NCI-H187 treated with DMSO at 0.1 percent for 48 hours (cell line): ENCODE measurements around the gene LDLRAD3.
"Not testable (repeated sequence)": the region's sequence is repeated elsewhere in the genome, so short reads cannot be mapped to it uniquely, and the experiment has no call there.

Source experiments
- DNase-seq: peaks from one replicate; lab custom pipeline; 2025; lab: John Stamatoyannopoulos, UW

LDLRAD3 gene

GRCh38 chr11:35995681-35996271 is 51.9 kb downstream of the LDLRAD3 start:
- DNase-seq: no peak

- no peak for DNase-seq
Measured at GRCh38 chr11:35997902-35998520, 54.1 kb downstream of the LDLRAD3 start.

GRCh38 chr11:35998634-35999033 is 54.8 kb downstream of the LDLRAD3 start:
- DNase-seq: no peak

GRCh38 chr11:36000616-36001190 is 56.8 kb downstream of the LDLRAD3 start:
- DNase-seq: no peak

DNA sequence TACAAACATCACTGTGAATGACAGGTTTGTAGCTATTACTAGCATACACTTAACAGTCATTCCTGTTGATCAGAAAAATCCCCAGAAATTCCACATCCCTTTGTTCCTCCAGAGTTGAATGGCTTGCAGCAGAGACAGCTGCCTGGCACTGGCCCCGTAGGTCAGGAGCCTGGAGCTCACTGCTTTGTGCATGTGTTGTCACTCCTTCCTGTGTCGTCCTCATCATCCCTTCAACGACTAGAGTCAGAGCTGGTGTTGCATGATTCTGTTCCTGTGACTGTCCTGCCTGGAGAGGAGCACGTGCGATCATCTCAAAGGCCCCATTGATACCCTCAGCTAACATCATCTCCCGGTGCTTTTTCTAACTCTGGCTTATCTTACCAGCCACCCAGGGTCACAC is 58.3 kb downstream of the LDLRAD3 start:
- no peak for DNase-seq

DNA sequence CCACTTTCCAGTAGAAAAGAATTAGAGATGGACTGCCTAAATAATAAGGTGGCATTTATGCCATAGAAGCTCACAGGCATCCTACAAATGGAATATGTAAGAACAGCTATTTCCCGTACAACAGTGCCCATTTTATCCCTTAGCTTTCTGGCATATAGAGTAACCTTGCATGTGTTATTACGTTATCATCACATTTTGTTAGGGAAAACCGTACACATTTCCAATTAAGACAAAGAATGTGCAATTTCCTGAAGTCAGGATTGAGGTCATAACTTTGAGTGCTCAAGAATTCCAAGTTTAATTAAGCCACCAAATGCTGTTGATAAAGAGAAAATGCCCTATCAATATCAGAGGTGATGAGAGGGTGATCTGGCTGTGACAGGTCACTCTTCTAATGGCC is 58.9 kb downstream of the LDLRAD3 start:
- DNase-seq: no peak

- no peak for DNase-seq
Measured at GRCh38 chr11:36006556-36006955, 62.7 kb downstream of the LDLRAD3 start.

GRCh38 chr11:36007127-36007655 is 63.3 kb downstream of the LDLRAD3 start:
- no peak for DNase-seq

- no peak for DNase-seq
Measured at GRCh38 chr11:36008584-36008983, 64.7 kb downstream of the LDLRAD3 start.

DNA sequence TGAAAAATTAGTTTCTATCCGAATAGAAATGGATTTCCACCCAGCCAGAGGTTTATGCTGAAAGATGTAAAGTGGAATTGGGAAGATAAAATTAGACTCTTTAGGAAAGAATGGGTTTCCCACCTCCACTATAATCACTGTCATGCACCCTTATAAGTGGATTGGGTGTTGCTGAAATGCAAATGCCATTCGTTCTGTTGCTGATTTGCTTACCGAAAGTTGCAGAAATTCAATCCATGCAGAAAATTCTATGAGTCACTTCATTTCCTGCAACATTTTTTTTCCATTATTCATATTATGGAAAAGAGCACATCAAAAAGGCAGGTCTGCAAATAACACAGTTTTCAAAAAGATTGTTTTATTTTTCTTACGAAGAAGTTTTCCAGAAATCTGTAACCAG is 65.6 kb downstream of the LDLRAD3 start:
- no peak for DNase-seq

DNA sequence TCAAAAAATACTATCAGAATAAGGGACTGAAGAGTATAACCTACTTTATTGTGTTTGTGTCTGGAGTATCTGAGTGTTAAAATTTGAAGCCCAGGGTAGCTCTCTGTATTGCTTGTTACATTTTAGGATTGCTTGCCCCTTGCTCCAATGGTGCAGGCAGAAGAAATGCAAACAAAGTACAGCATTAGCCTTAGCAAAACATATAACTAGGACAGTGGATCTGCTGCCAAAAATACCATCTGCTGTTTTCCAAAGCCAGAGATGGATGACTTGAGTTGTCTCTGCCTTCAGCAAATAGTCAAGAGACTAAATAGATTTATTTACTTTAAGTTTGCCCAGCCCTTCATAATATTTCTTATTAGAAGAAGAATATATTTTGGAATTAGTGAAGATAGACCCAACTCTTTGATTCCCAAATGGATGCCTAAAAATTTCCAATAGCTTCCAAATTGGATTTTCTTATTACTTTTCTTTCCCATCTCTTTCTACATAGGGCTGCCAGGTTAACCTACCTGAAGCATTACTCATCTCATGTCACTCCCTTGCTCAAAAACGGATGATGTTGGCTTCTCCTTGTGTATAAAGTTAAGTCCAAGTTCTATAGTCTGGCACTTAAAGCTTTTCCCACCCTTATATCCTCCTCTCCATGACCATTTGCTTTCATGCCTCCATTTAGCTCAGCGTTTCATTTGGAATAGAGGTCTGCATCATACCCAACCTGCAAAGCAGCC is 66.3 kb downstream of the LDLRAD3 start:
- no peak for DNase-seq

DNA sequence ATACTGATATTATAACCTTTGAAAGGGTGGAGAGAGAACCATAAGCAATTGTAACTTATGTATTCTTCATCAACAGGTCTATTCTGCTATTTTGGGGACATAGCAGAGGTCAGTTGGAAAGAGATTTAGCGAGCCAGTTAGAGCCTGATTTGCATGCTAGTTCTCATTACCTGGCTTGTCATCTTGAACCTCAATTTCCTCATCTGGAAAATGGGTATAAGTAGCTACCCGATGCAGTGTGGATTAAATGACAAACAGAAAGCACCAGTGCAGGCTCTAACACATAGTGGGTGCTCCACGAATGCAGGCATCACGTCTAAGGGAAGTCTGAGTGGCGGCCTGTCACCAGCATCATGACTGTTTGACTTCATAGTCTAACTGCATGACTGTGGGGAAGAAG is 67.7 kb downstream of the LDLRAD3 start:
- DNase-seq: no peak

GRCh38 chr11:36012455-36012854 is 68.6 kb downstream of the LDLRAD3 start:
- DNase-seq: no peak

DNA sequence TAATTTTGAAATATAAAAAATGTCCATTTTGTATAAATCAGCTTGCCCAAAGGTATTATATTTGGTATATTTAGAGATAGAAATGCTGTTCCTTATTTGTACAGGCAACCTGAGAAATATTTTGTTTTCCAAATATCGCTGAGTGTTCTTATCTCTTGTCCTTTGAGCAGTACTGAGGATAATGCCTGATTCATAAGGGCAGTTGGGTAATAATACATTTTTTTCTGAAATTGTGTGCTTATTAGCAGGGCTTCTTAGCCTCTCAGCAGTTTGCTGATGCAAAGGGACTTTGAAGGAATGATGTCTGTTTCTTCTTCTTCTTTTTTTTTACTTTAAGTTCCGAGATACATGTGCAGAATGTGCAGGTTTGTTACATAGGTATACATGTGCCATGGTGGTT is 69.1 kb downstream of the LDLRAD3 start:
- no peak for DNase-seq

DNA sequence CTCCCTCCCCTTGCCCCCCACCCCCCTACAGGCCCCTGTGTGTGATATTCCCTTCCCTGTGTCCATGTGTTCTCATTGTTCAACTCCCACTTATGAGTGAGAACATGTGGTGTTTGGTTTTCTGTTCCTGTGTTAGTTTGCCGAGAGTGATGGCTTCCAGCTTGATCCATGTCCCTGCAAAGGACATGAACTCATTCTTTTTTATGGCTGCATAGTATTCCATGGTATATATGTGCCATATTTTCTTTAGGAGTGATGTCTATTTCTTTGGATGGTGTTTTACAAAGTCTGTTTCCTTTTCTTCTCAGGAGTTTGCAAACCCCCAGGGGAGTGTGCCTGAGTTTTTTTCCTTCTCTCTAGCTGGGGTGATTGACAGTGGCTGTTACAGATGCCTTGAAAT is 69.6 kb downstream of the LDLRAD3 start:
- not testable (repeated sequence) for DNase-seq

DNA sequence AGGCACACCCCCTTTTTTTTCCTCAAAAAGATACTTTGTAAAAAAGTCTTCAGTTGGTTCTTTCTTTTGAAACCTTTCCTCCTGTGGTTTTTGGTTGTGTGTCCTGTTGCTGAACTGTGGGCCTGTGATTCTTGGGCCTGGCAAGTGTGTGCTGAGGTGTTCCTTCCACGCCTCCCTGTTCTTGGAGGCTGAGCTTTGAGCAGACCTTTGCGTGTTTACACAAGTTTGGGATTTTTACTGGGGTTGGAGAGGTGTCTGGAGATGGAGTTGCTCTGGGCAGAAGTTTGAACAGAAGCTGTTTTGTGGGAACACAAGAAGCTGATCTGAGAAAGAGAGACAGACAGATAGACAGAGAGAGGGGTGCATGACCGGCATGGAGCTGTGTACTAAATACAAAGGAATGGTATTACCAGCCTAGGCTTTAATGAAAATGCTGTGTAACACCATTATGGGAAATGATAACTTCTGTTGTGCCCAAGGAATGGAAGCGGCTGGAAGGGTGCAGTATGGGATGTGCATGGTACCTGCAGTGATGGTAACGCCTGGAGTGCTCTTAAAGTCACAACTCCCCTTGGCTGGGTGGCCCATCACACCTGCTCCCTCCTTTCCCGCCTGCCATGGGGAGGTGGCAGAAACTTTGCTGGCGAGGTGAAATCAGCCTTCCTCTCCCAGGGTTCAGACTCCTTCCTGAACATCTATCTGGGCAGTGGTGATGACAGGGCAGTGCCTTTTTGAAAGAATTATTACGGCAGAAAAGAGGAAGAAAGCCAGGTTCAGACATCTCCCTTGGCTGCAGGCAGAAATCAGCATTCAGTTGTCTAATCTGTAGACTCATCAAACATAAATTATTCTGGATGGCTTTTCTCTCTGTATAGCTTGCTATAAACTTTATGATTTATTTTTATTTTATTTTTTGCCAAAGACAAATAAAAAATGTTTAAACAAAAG is 70.4 kb downstream of the LDLRAD3 start:
- no peak for DNase-seq

DNA sequence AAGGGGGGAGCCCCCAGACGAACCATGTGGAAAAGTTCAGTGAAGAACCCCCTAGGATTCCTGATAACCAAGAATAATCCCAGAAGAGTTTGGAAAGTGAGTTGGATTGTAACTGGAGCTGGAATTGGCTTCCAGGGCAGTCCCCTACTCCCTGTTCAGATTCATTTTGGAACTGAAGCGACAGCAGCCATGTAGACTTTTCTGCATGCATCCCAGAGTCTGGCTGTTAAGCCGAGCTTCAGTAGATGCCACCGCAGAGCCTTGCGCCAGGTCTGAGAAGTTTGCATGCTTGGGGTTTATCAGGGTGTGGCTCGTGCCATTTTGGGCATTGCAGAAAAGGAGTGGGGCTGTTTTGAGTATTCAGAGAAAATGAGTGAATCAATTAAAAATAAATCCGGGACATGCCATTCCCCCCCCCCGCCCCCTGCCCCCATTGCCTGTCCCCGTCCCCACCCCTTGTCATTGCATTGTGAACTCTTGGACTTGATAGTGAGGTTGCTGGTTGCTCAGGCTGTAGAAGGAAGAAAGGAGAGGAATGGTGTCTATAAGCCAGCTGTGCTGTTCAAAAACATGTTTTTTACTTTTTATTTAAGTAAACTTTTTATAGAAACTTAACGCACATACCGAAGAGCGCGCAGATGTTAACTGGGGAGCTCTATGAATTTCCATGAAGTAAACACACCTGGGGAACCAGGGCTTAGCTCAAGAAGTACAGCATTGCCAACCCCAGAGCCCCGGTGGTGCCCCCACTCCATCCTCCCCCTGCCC is 71.2 kb downstream of the LDLRAD3 start:
- no peak for DNase-seq

DNA sequence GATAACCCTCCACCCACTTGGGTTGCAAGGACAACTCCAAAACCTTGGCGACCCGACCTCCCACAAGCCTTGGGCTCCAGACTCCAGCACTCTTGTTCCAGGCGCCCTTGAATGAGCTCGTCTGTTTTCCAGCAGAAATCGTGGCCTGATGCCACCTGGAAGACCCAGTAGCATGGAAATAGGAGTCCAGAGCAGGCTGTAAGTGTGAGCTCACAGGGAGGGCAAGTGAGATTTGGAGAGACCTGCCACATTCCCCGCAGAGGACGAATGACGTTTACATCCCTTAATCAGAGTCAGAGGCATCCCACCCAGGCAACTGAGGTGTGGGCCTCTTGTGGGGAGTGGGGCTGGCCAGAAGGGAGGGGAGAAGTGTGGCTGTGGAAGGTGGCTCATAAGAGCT is 71.9 kb downstream of the LDLRAD3 start:
- DNase-seq: no peak

DNA sequence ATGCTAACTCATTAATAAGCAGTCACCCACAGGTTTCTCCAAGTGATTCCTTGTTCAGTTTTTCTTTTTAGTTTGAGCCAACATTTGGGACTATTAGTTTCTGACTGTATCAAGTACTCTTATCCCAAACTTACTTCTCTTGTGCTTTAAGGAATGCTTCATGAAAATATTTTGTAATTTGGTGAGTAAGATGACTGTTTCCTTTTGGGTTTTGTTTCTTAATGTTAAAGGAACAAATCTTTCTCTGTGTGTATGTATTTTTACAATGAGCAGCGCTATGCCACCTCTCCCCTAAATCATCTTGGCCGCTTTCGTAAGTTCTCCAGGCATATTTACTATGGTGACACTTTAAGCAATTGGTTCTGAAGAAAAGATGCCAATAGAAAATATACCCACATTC is 72.4 kb downstream of the LDLRAD3 start:
- DNase-seq: no peak

GRCh38 chr11:36016709-36017108 is 72.8 kb downstream of the LDLRAD3 start:
- no peak for DNase-seq

DNA sequence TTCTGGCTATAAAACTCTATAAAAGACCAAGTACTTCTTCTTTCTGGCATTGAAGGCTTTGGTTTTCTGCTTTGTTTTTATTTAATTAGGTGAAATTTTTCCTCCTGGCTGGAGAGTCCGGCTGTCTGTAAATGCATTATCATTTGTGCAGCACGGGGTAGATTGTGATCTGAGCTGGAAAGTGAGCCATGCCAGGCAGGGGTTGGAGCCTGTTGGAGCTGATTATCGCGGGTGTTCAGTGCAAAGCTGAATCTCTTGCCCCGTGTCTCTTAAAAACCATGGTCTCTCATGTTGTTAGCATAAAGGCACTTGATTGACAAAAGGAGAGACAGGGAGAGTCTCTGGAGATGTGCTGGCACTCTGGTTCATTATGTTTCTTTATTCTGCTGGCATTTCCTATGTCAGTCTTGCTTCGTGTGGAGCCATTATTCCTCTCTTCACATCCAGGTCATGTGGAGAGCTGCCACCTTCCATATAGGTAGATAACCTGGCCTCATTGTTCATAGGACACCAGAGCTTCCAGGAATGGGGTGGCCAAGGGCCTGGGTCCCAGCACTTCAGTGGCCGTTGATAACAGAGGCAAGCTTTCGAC is 75.2 kb downstream of the LDLRAD3 start:
- no peak for DNase-seq
